ENCODE measurements around the gene HMGN4. TPM values are rescaled to one million over a fixed set of nuclear protein-coding genes. Genes with fewer than 3 reads are reported as not detected.
A peak's percentile ranks its signal among the peaks of the same experiment; 100 is the strongest.

Gene HMGN4
- total and polyA plus RNA-seq, 9 of the 15 experiments (the other 6 are each of a cell fraction or from before 2014, with no cell fraction given), result 35.4 to 134 (median 94.1) TPM

DNA sequence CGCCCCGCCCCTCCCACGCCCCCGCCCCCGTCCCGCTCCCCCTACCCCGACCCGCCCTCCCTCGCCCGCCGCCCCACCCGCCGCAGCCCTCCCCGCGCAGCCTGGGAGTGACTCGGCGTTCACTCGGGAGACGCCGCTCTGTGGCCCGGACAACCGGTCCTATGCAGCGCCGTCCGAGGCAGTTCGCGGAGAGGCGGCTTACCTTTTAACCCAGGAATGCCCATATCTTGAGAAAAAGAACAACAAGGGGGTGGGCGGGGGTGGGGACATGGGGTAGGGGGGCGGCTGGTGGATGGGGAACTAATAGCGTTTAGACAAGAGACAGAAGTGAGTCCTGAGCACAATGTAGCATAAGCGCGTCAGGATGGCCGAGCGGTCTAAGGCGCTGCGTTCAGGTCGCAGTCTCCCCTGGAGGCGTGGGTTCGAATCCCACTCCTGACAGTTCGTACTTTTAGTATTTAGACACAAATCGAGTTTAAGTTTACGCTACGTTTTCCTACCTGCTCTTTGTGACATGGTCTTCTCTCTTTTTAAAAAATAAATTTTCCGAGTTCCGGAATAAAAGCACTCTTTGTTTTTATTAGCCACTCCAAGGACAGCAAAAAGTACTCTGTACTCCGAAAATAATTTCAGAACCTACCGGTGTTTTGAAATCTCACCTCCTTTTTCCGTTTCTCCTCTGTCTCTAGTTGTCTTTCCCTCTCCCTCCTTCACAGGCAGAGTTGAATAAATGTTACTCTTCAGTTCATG is 17.1 kb upstream of the HMGN4 start (continued):
- TF ChIP-seq, protein P1, sequence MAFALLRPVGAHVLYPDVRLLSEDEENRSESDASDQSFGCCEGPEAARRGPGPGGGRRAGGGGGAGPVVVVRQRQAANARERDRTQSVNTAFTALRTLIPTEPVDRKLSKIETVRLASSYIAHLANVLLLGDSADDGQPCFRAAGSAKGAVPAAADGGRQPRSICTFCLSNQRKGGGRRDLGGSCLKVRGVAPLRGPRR (CRISPR knock-in tag; IDR thresholded peaks at IDR 0.05), result no peak
- TF ChIP-seq ZNF239 (CRISPR knock-in tag; IDR thresholded peaks at IDR 0.05), result no peak
- TF ChIP-seq DIDO1 (tag; IDR thresholded peaks at IDR 0.05; ENCODE audit: low read depth), result no peak
- no peak for TF ChIP-seq ZNF551 (CRISPR knock-in tag; IDR thresholded peaks at IDR 0.05)
- peak; percentile 53 for TF ChIP-seq CHD2 (IDR thresholded peaks at IDR 0.05; ENCODE audit: low read depth, low read length)
- TF ChIP-seq KLF13 (tag; IDR thresholded peaks at IDR 0.05; ENCODE audit: borderline replicate concordance, low read depth), result no peak
- peak; percentile 99 for TF ChIP-seq BRD9 (IDR thresholded peaks at IDR 0.05; ENCODE audit: low read depth, partially characterized antibody)
- TF ChIP-seq SIRT6 (IDR thresholded peaks at IDR 0.05; ENCODE audit: low read depth, low read length), result no peak
- TF ChIP-seq, protein P2, sequence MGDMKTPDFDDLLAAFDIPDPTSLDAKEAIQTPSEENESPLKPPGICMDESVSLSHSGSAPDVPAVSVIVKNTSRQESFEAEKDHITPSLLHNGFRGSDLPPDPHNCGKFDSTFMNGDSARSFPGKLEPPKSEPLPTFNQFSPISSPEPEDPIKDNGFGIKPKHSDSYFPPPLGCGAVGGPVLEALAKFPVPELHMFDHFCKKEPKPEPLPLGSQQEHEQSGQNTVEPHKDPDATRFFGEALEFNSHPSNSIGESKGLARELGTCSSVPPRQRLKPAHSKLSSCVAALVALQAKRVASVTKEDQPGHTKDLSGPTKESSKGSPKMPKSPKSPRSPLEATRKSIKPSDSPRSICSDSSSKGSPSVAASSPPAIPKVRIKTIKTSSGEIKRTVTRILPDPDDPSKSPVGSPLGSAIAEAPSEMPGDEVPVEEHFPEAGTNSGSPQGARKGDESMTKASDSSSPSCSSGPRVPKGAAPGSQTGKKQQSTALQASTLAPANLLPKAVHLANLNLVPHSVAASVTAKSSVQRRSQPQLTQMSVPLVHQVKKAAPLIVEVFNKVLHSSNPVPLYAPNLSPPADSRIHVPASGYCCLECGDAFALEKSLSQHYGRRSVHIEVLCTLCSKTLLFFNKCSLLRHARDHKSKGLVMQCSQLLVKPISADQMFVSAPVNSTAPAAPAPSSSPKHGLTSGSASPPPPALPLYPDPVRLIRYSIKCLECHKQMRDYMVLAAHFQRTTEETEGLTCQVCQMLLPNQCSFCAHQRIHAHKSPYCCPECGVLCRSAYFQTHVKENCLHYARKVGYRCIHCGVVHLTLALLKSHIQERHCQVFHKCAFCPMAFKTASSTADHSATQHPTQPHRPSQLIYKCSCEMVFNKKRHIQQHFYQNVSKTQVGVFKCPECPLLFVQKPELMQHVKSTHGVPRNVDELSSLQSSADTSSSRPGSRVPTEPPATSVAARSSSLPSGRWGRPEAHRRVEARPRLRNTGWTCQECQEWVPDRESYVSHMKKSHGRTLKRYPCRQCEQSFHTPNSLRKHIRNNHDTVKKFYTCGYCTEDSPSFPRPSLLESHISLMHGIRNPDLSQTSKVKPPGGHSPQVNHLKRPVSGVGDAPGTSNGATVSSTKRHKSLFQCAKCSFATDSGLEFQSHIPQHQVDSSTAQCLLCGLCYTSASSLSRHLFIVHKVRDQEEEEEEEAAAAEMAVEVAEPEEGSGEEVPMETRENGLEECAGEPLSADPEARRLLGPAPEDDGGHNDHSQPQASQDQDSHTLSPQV (IDR thresholded peaks at IDR 0.05), result no peak; the same call in 1 of the 2 replicates
- TF ChIP-seq ETS1 (conservative IDR thresholded peaks at IDR 0.05; ENCODE audit: control insufficient read depth, low read depth, low read length), result peak; percentile 98
- TF ChIP-seq ELK1 (CRISPR knock-in tag; IDR thresholded peaks at IDR 0.05), result no peak
- no peak for TF ChIP-seq FOXK1 (CRISPR knock-in tag; IDR thresholded peaks at IDR 0.05; ENCODE audit: borderline replicate concordance)
- 0 out of 2 replicates have a peak, but pooled peaks have one; percentile 23 for TF ChIP-seq PTRF (tag; IDR thresholded peaks at IDR 0.05)
- no peak for TF ChIP-seq PHF20 (IDR thresholded peaks at IDR 0.05; ENCODE audit: partially characterized antibody)
- TF ChIP-seq, protein P3, sequence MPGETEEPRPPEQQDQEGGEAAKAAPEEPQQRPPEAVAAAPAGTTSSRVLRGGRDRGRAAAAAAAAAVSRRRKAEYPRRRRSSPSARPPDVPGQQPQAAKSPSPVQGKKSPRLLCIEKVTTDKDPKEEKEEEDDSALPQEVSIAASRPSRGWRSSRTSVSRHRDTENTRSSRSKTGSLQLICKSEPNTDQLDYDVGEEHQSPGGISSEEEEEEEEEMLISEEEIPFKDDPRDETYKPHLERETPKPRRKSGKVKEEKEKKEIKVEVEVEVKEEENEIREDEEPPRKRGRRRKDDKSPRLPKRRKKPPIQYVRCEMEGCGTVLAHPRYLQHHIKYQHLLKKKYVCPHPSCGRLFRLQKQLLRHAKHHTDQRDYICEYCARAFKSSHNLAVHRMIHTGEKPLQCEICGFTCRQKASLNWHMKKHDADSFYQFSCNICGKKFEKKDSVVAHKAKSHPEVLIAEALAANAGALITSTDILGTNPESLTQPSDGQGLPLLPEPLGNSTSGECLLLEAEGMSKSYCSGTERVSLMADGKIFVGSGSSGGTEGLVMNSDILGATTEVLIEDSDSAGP (CRISPR knock-in tag; IDR thresholded peaks at IDR 0.05), result no peak
- TF ChIP-seq NONO (IDR thresholded peaks at IDR 0.05; ENCODE audit: low read depth in 2 of 2, low read length in 1 of 2), result no peak
- TF ChIP-seq POLR2G (IDR thresholded peaks at IDR 0.05; ENCODE audit: low read depth, low read length), result peak; percentile 80
- peak; percentile 53 for TF ChIP-seq GATAD2B (IDR thresholded peaks at IDR 0.05; ENCODE audit: borderline replicate concordance)
- TF ChIP-seq PHB2 (IDR thresholded peaks at IDR 0.05; ENCODE audit: low read depth), result no peak; the same call in 1 of the 2 replicates

All from K562 (cell line).